ENCODE data around the gene C16orf95. TPM values are rescaled to one million over a fixed set of nuclear protein-coding genes. Genes with fewer than 3 reads are reported as not detected.

Gene C16orf95
- total and polyA plus RNA-seq, 4 donors: 2.0 to 6.2 (median 4.6) TPM

GRCh38 chr16:87336434-87337240 lies 19.4 kb upstream of the C16orf95 start:
- Histone ChIP-seq H3K36me3 (ENCODE audit: control insufficient read depth in 4 of 4, insufficient read depth in 3 of 4, low read depth in 1 of 4, low read length in 3 of 4) (peaks cover 17 to 71% (median 26%) of the 10 kb centered on the region in 4 donors), H3K4me3 (ENCODE audit: low read depth in 1 of 3, low read length in 3 of 3) (no peak overlapping the region), H3K9me3 (ENCODE audit: control insufficient read depth in 4 of 4, low read length in 3 of 4) (no peaks in the 10 kb centered on the region), H3K27ac (ENCODE audit: low read depth in 1 of 2, low read length in 2 of 2) (no peak overlapping the region), H3K9ac (ENCODE audit: low read depth in 1 of 2, low read length in 2 of 2) (no peak overlapping the region), H3K27me3 (ENCODE audit: control insufficient read depth in 4 of 4, insufficient read depth in 4 of 4, low read length in 3 of 4) (no peaks in the 10 kb centered on the region), H3K4me1 (ENCODE audit: control insufficient read depth in 4 of 4, insufficient read depth in 4 of 4, low read length in 3 of 4) (no peaks in the 10 kb centered on the region)
- DNase-seq (ENCODE audit: low spot score): no peak
- WGBS: 94% methylated on average over 19 of the region's 19 CpGs
- TF ChIP-seq MAX (IDR thresholded peaks at IDR 0.05): no peak
- no peak for TF ChIP-seq HNF4A (conservative IDR thresholded peaks at IDR 0.05)
- TF ChIP-seq TAF1 (conservative IDR thresholded peaks at IDR 0.05): no peak
- TF ChIP-seq, protein P1, sequence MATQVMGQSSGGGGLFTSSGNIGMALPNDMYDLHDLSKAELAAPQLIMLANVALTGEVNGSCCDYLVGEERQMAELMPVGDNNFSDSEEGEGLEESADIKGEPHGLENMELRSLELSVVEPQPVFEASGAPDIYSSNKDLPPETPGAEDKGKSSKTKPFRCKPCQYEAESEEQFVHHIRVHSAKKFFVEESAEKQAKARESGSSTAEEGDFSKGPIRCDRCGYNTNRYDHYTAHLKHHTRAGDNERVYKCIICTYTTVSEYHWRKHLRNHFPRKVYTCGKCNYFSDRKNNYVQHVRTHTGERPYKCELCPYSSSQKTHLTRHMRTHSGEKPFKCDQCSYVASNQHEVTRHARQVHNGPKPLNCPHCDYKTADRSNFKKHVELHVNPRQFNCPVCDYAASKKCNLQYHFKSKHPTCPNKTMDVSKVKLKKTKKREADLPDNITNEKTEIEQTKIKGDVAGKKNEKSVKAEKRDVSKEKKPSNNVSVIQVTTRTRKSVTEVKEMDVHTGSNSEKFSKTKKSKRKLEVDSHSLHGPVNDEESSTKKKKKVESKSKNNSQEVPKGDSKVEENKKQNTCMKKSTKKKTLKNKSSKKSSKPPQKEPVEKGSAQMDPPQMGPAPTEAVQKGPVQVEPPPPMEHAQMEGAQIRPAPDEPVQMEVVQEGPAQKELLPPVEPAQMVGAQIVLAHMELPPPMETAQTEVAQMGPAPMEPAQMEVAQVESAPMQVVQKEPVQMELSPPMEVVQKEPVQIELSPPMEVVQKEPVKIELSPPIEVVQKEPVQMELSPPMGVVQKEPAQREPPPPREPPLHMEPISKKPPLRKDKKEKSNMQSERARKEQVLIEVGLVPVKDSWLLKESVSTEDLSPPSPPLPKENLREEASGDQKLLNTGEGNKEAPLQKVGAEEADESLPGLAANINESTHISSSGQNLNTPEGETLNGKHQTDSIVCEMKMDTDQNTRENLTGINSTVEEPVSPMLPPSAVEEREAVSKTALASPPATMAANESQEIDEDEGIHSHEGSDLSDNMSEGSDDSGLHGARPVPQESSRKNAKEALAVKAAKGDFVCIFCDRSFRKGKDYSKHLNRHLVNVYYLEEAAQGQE (IDR thresholded peaks at IDR 0.05): no peak
- no peak for TF ChIP-seq FOXA2 (IDR thresholded peaks at IDR 0.05)
- TF ChIP-seq HNF4G (IDR thresholded peaks at IDR 0.05): no peak
- TF ChIP-seq RAD21 (IDR thresholded peaks at IDR 0.05): no peak
- no peak for TF ChIP-seq CTCF (IDR thresholded peaks at IDR 0.05; ENCODE audit: low read depth, low read length, missing input control)
- TF ChIP-seq YY1 (IDR thresholded peaks at IDR 0.05): no peak
- TF ChIP-seq SP1 (IDR thresholded peaks at IDR 0.05): no peak
- no peak for TF ChIP-seq FOXA1 (IDR thresholded peaks at IDR 0.05)
- TF ChIP-seq NR2F2 (IDR thresholded peaks at IDR 0.05): no peak
- no peak for TF ChIP-seq GABPA (IDR thresholded peaks at IDR 0.05 in 1 of 2, conservative IDR thresholded peaks at IDR 0.05 in 1 of 2)
- TF ChIP-seq, protein P2, sequence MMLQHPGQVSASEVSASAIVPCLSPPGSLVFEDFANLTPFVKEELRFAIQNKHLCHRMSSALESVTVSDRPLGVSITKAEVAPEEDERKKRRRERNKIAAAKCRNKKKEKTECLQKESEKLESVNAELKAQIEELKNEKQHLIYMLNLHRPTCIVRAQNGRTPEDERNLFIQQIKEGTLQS (IDR thresholded peaks at IDR 0.05): no peak
- TF ChIP-seq RXRA (IDR thresholded peaks at IDR 0.05): no peak
- TF ChIP-seq, protein P3, sequence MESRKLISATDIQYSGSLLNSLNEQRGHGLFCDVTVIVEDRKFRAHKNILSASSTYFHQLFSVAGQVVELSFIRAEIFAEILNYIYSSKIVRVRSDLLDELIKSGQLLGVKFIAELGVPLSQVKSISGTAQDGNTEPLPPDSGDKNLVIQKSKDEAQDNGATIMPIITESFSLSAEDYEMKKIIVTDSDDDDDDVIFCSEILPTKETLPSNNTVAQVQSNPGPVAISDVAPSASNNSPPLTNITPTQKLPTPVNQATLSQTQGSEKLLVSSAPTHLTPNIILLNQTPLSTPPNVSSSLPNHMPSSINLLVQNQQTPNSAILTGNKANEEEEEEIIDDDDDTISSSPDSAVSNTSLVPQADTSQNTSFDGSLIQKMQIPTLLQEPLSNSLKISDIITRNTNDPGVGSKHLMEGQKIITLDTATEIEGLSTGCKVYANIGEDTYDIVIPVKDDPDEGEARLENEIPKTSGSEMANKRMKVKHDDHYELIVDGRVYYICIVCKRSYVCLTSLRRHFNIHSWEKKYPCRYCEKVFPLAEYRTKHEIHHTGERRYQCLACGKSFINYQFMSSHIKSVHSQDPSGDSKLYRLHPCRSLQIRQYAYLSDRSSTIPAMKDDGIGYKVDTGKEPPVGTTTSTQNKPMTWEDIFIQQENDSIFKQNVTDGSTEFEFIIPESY (IDR thresholded peaks at IDR 0.05): no peak

Data from liver (tissue), 9 donors.